Stimulated activated CD8-positive, alpha-beta memory T cell treated with anti-CD3 and anti-CD28 coated beads, Interleukin-12 subunit alpha, Interleukin-12 subunit beta, amount 100 ng/mL, for 24 hours (primary cell): ENCODE measurements around the gene USP12.

Source experiments
- DNase-seq: peaks from one replicate; pipeline ENCODE4 v3.0.0-alpha.2; 2020; ENCODE audit errors: extremely low read depth

USP12 gene

DNA sequence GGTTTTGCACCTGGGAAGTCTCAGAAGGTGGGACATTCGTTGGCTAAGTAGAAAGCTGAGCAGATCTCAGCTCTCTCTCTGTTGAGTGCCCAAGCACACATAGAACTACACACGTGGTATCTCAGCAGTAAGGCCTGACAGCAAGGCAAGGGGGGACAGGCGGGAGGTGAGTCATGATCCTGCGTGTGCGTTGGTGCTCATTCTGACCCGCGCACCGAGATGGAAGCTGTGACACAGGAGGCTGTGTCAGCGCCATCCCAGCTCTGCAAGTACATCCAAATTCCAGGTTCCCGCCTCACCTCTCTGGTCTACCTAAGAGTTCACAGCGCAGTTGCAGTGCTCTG, 135.7 kb downstream of the USP12 start:
- no peak for DNase-seq

DNA sequence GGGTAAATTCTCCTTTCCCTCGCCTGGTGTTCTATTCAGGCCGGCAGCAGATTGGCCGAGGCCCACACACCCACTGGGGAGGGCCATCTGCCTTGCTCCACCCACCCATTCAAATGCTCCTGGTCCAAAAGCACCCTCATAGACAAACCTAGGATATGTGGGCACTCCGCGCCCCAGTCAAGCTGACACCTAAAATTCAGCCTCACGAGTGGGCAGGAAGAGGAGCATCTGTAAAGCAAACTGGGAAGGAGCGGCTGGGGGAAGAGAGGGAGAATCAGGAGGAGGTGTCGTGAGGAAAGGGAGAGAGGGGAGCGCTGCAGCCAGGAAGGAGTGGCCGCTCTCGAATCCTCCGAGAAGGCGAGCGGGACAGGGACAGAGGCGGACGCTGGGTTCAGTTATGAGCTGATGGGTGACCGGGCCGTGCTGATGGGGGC, 136.9 kb downstream of the USP12 start:
- DNase-seq: no peak

DNA sequence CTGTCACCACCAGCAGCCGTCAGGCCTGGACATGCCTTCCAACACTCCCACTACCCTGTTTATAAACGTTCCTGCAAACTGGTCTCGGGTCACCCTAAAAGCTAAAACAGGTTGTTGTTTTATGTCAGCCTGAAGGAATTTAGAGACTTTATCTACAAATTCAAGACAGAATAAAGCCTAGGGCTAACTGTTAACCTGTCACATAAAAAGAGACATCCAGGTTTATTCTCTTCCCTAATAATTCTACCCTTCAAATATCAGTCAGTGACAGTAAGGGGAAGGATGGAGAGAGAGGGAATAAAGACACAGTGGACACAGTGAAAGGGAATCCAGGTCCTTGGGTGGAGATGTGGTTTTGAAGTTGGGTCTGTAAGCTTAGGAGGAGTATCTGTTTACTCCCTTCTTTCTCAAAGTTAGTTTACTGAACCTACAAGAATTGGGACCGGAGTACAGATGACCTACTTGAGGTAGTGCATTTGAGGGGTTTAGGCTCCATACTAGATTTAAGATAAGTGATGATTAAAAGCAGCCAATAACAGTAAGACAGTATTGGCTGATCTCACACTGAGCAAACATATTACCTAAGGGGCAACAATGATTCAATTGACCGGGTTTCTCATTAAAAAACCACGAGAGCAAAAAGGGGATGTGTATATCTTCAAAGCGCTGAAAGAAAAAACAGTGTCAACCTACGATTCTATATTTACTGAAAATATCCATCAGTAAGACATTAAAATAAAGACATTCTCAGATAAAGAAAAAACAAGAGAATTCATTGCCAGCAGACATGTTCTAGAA, 142.7 kb downstream of the USP12 start:
- DNase-seq: no peak

DNA sequence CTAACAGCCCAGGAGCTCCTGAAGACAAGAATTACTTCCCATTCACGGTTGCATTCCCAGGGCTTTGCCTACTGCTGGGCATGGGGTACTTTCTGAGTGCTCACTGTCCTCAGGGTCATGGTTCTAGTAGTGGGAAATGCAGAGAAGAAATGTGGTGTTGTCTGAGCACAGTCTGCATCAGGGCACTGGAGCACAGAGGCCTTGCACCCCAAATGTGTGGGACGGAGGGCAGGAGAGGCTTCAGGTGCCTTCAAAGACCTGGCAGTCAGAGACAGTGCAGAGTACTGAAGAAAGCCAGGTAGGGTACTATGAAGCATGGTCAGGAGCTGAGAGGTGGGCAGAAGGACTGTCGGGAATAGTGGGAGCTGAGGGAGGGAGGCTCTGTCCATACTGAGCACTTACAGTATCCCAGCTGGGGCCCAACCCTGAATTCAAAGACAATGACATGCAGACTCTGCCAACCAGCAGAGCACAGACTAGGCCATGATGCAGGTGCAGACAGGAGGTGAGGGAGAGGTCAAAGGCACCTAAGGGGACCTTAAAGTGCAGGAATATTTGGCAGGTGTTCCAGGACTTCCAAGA, 144.4 kb downstream of the USP12 start:
- DNase-seq: no peak

DNA sequence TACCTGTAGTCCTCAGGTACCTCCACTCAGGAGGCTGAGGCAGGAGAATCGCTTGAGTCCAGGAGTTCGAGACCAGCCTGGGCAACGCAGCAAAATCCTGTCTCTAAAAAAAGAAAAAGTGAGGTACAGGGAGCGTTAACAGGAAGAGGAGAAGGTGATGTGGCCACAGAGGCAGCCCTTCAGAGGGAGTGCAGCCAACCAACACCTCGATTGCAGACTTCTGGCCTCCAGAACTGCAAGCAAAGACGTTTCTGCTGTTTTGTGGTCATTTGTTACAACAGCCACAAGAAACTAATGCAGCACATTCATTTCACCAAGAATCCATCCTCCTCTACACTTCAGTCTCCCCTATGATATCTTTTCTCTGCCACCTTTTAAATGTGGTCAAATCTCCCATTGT, 145.2 kb downstream of the USP12 start:
- no peak for DNase-seq

DNA sequence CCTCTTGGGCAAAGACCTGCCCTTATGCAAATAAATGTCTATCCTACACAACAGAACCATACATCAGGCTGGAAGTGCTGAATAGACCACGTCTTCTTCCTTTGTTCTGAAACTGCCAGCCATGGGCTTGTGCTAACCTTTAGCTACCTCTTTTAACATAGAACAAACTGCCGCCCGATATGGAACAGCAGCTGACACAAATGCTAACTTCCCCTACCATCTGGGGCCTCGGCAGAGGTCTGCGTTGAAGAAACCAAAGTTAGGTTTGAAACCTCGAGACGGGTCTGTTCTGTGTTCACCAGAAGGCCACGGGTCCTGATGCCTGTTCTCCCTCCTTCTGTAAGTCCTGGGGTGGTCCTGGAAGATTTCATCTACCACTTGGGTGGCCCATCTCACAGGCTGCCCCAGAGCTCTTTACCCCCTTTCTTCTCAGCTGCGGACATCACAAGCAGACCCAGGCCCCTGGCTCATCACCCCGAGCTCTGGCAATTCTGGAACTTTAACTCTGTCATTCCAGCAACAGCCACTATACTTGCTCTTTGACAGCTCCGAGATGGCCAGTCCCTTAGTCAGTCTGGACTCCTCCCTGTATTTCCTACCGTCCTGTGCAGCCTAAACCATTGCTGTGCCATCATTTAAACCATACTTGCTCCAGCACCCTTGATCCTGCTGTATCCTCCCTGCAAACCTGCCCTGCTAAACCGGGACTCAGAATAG, 146.7 kb downstream of the USP12 start:
- DNase-seq: no peak

DNA sequence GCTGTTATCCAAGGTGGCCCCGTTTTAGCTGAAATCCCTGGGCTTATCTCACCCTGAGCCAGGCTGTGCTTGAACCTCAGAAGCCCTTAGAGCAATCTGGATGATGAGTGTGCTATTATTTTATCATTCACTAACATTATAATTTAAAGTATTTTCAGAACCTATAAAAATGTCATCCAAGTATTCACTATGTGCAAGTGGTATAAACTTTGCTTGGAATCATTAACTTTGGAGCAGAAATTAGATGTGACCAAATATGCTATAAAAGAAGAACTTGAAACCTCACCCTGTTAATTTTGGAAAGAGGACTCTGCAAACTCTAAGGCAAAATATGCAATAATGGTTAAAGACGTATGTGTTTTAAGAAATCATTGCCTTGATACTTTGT, 147.5 kb downstream of the USP12 start:
- DNase-seq: no peak

DNA sequence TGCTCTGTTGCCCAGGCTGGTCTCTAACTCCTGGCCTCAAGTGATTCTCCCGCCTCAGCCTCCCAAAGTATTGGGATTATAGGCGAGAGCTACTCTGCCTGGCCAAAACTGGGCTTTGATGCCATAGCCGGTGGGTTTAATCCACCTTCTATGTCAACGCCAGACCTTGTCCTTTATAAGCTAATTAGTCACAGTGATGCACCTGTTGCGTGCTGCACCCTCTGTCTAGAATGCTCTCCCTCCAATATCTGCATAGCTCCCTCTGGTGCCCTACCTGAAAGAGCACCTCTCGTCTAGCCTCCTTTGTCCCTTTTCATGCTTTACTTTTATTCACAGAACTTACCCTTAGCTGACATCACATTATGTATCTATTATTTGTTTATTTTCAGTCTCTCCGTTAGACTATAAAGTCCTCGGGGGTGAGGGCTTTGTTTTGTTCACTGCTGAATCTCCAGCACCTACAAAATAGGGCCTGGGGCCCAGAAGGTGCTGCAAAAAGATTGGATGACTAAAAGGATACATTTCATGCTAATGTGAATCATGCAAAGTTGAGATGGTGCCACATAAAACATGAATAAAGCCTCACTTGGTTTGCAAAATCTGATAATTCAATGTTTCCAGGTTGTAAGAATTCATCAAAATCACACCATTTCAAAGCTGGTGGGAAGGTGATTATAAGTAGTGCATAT, 148.1 kb downstream of the USP12 start:
- DNase-seq: no peak

DNA sequence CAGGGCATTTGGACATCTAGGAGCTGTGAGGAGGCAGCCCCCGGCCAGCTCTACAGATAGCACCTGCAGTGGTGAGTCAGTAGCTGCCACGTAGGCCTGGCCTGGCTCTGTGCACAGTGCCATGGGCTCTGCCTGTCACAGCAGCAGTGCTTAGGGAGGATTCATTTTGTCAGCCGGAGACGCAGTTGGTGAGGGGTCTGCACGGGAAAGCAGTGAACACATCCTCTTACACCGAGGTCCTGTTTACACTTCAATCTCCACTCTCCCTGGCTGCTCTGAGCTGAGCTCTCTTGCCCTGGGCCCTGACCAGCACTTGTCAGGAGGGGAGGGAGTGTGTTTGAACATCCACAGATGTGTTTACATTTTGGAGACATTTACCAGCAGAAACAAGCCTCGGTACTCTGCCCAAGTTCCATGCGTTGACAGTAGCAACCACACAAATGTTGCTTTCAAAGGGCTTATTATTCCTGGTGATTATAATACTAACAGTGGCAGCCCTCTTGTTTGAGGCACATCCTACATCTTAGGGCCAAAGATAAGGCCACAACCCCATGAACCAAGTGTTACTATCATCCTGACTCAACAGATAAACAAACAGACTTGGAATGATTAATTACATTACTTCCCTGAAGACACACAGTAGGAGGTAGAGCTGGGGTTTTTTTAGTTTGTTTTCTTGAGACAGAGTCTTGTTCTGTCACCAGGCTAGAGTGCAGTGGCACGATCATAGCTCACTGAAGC, 148.9 kb downstream of the USP12 start:
- no peak for DNase-seq

DNA sequence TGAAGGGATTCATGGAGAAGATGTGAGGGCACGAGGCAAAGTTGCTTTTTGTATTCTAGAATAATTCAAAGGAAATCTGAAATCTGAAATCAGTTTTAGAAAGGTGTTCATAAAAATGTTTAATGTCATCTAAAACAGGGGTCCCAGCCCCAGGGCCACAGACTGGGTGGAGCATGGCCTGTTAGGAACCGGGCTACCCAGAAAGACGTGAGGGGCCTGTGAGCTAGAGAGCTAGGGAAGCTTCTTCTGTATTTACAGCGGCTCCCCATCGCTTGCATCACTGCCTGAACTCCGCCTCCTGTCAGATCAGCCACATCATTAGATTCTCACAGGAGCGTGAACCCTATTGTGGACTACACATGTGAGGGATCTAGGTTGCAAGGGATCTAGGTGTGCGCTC, 151.2 kb downstream of the USP12 start:
- no peak for DNase-seq

DNA sequence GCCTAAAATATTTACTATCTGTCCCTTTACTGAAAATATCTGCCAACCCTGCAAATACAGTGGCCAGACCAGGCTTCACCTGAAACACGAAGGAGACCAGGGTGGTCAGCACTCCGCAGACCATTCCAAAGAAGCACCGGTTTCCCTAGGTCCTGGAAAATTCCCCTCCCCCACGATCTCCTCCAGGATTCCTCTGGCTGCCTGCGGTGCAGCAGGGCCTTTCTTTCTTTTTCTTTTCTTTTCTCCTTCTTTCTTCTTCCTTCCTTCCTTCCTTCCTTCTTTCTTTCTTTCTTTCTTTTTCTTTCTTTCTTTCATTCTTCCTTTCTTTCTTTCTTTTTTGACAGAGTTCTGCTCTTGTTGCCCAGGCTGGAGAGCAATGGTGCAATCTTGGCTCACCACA, 152.7 kb downstream of the USP12 start:
- no peak for DNase-seq

DNA sequence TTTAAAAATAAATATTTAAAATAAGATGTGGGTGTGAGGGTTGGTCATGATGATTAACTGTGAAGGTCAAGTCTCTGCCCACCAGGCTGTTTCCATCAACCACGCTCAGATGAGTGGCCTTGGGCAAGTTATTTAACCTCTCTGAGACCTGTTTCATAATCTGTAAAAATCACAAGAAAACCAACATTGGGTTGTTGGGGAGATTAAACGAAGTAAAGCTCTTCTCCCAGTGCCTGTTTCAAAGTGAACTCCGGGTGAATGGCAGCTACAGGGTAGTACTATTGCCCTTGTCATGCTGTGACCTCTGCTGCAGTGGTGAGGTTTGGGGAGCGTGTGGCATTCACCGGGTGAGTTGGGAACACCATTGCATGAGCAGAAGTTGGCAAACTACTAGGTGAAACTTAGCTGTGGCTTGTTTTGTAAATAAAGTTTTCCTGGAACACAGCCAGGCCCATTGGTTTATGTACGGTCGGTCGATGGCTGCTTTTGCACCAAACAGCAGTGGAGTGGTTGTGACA, 153.2 kb downstream of the USP12 start:
- no peak for DNase-seq

DNA sequence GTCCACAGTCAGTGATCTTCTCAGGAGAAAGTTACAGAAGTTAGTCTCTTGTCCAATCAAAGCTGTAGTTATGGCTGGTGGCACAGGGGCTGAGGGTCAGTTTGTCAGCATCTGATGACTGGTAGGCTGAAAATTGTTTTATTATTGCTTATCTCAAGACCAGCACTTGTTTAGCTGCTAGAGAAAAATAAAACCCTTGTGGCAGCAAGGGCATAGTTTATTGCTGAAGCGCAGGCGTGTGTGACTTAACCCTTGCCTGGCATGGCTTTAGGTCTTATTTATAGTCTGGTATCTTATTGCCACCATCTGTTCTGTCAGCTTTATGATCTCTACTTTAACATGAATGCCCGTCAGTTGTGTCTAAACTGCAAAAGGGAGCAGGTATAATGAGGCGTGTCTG, 154.7 kb downstream of the USP12 start:
- no peak for DNase-seq
